Measurements from ENCODE around the gene RASA3.
A peak's percentile ranks its signal among the peaks of the same experiment; 100 is the strongest.

RASA3 gene

GRCh38 chr13:114049626-114050101, 82.8 kb downstream of the RASA3 start:
- TF ChIP-seq, protein P1, sequence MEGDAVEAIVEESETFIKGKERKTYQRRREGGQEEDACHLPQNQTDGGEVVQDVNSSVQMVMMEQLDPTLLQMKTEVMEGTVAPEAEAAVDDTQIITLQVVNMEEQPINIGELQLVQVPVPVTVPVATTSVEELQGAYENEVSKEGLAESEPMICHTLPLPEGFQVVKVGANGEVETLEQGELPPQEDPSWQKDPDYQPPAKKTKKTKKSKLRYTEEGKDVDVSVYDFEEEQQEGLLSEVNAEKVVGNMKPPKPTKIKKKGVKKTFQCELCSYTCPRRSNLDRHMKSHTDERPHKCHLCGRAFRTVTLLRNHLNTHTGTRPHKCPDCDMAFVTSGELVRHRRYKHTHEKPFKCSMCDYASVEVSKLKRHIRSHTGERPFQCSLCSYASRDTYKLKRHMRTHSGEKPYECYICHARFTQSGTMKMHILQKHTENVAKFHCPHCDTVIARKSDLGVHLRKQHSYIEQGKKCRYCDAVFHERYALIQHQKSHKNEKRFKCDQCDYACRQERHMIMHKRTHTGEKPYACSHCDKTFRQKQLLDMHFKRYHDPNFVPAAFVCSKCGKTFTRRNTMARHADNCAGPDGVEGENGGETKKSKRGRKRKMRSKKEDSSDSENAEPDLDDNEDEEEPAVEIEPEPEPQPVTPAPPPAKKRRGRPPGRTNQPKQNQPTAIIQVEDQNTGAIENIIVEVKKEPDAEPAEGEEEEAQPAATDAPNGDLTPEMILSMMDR (IDR thresholded peaks at IDR 0.05), result no peak
- no peak overlapping the region for H3K4me3 Mint-ChIP-seq
- H3K4me1 Mint-ChIP-seq, result peaks cover 68% of the 10 kb centered on the region
- H3K36me3 Mint-ChIP-seq (ENCODE audit: low read depth), result peaks cover 14% of the 10 kb centered on the region
- H3K27ac Mint-ChIP-seq, result no peak overlapping the region
- DNase-seq, result no peak
- peaks cover 14% of the 10 kb centered on the region for H3K9me3 Mint-ChIP-seq
- no peaks in the 10 kb centered on the region for H3K27me3 Mint-ChIP-seq (ENCODE audit: low read depth, poor library complexity)

- Mint-ChIP-seq H3K27me3 (ENCODE audit: low read depth, poor library complexity) (no peaks in the 10 kb centered on the region), H3K4me3 (no peak overlapping the region), H3K4me1 (peaks cover 66% of the 10 kb centered on the region), H3K36me3 (ENCODE audit: low read depth) (peaks cover 14% of the 10 kb centered on the region), H3K27ac (no peak overlapping the region), H3K9me3 (peaks cover 14% of the 10 kb centered on the region)
- DNase-seq, result no peak
- TF ChIP-seq, protein P1 (IDR thresholded peaks at IDR 0.05), result no peak
Measured at GRCh38 chr13:114049026-114049425, 83.4 kb downstream of the RASA3 start.

DNA sequence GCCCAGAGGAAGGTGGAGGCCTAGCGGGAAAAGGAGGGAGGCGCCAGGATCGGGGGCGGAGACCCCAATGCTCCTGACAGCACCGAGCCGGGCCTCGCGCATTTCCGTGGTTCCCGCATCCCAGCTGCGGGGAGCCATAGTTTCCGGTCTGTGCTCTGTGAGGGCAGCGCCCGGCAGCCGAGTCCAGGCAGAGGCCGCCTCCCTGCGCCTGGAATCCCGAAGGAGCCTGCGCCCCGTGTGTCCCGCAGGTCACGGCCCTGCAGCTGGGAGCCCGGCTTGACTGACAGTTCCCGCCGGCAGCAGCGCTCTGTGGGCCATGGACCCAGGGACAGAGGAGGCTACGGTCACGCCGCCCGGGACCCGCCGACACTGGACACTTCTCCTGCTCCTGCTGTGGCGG, 84.0 kb downstream of the RASA3 start:
- no peak overlapping the region for H3K4me3 Mint-ChIP-seq
- TF ChIP-seq, protein P1 (IDR thresholded peaks at IDR 0.05), result no peak
- DNase-seq, result peak; percentile 47
- peaks cover 65% of the 10 kb centered on the region for H3K4me1 Mint-ChIP-seq
- H3K9me3 Mint-ChIP-seq, result peaks cover 16% of the 10 kb centered on the region
- no peak overlapping the region for H3K27ac Mint-ChIP-seq
- H3K27me3 Mint-ChIP-seq (ENCODE audit: low read depth, poor library complexity), result no peaks in the 10 kb centered on the region
- peaks cover 14% of the 10 kb centered on the region for H3K36me3 Mint-ChIP-seq (ENCODE audit: low read depth)

DNA sequence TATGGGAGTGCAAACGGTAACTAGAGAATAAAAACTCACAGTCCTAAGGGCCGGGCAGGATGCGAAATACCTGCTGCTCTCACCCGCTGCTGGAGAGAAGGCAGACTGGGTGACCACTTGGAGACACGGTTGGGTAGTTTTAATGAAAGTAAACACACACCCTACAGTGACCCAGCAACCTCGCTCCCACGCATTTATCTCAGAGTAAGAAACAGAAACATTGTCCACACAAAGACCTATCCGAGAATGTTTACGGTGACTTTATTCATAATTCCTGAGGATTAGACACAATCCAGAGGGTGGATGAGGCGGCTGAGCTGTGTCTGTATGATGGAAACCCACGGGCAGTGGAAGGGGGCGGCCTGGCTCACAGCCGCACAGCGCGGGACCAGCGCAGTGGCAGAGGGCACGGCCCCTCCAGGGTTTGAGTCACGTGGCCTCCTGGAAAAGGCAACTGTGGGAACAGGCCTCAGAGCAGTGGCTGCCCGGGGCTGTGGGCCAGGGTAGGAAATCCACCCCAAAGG, 85.0 kb downstream of the RASA3 start:
- Mint-ChIP-seq H3K4me3 (peak overlapping the region; percentile 18), H3K27me3 (ENCODE audit: low read depth, poor library complexity) (no peaks in the 10 kb centered on the region), H3K27ac (peak overlapping the region; percentile 43), H3K4me1 (peaks cover 64% of the 10 kb centered on the region), H3K9me3 (peaks cover 17% of the 10 kb centered on the region), H3K36me3 (ENCODE audit: low read depth) (peaks cover 14% of the 10 kb centered on the region)
- TF ChIP-seq, protein P1 (IDR thresholded peaks at IDR 0.05), result no peak
- DNase-seq, result no peak

- peaks cover 16% of the 10 kb centered on the region for H3K36me3 Mint-ChIP-seq (ENCODE audit: low read depth)
- TF ChIP-seq, protein P1 (IDR thresholded peaks at IDR 0.05), result no peak
- no peaks in the 10 kb centered on the region for H3K27me3 Mint-ChIP-seq (ENCODE audit: low read depth, poor library complexity)
- H3K27ac Mint-ChIP-seq, result peak overlapping the region; percentile 43
- DNase-seq, result no peak
- peaks cover 17% of the 10 kb centered on the region for H3K9me3 Mint-ChIP-seq
- peaks cover 58% of the 10 kb centered on the region for H3K4me1 Mint-ChIP-seq
- H3K4me3 Mint-ChIP-seq, result peak overlapping the region; percentile 16
Measured at GRCh38 chr13:114046431-114046975, 85.9 kb downstream of the RASA3 start.
